GM18867 (cell line): ENCODE results near the gene TCF7L2.

Experiments
- ATAC-seq: cut with Tn5 transposase; IDR thresholded peaks from one replicate; pipeline ENCODE4 v1.9.1; 2021; ENCODE audit warnings: mild to moderate bottlenecking, moderate library complexity; ENCODE audit not compliant: unreplicated experiment

TCF7L2 gene

GRCh38 chr10:113020838-113021237 lies 70.8 kb downstream of the TCF7L2 start:
- ATAC-seq: no peak

GRCh38 chr10:113021268-113022040 lies 71.4 kb downstream of the TCF7L2 start:
- no peak for ATAC-seq

GRCh38 chr10:113022265-113022664 lies 72.2 kb downstream of the TCF7L2 start:
- ATAC-seq: no peak

- no peak for ATAC-seq
These were observed 73.0 kb downstream of the TCF7L2 start for GRCh38 chr10:113023017-113023416.

- ATAC-seq: no peak
These were observed 74.9 kb downstream of the TCF7L2 start for GRCh38 chr10:113024930-113025329.

GRCh38 chr10:113025487-113025886 lies 75.4 kb downstream of the TCF7L2 start:
- ATAC-seq: no peak

- ATAC-seq: no peak
These were observed 76.6 kb downstream of the TCF7L2 start for GRCh38 chr10:113026679-113027078.

GRCh38 chr10:113027230-113027573 lies 77.2 kb downstream of the TCF7L2 start:
- no peak for ATAC-seq

- no peak for ATAC-seq
These were observed 77.8 kb downstream of the TCF7L2 start for GRCh38 chr10:113027574-113028455.

- ATAC-seq: no peak
These were observed 78.7 kb downstream of the TCF7L2 start for GRCh38 chr10:113028456-113029440.

- ATAC-seq: no peak
These were observed 80.4 kb downstream of the TCF7L2 start for GRCh38 chr10:113030453-113030852.

GRCh38 chr10:113031147-113031546 lies 81.1 kb downstream of the TCF7L2 start:
- no peak for ATAC-seq

- no peak for ATAC-seq
These were observed 83.9 kb downstream of the TCF7L2 start for GRCh38 chr10:113033991-113034390.

- ATAC-seq: no peak
These were observed 85.8 kb downstream of the TCF7L2 start for GRCh38 chr10:113035732-113036312.

- ATAC-seq: no peak
These were observed 86.6 kb downstream of the TCF7L2 start for GRCh38 chr10:113036619-113037018.

- no peak for ATAC-seq
These were observed 87.2 kb downstream of the TCF7L2 start for GRCh38 chr10:113037218-113037617.

GRCh38 chr10:113038183-113038582 lies 88.1 kb downstream of the TCF7L2 start:
- no peak for ATAC-seq

GRCh38 chr10:113038985-113039384 lies 88.9 kb downstream of the TCF7L2 start:
- no peak for ATAC-seq

GRCh38 chr10:113041324-113041723 lies 91.3 kb downstream of the TCF7L2 start:
- no peak for ATAC-seq
